Measurements from ENCODE around the gene AGPAT3.

Gene AGPAT3

DNA sequence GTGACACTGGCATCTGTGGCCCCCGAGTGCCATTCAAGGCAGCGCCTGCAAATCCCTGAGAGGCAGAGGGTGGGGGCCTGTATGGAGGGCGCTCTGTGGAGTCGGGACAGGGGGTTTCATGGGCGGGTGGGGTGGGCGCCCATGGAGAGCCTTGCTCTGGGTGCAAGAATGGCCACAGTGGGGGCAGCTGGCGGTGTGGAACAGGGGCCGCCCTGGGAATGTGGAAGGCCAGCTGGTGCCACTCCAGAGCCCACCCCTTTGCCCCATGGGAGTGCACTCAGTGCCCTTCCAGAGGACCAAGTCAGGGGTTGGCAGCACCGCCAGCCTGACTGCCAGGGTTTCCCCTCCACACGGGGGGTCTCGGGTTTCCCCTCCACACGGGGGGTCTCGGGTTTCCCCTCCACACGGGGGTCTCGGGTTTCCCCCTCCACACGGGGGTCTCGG is 92.1 kb downstream of the AGPAT3 start:
- H3K4me1 Mint-ChIP-seq (ENCODE audit: low read depth), result peaks cover 30% of the 10 kb centered on the region
- H3K4me3 Mint-ChIP-seq, result no peak overlapping the region
- H3K9me3 Mint-ChIP-seq, result no peaks in the 10 kb centered on the region
- H3K27me3 Mint-ChIP-seq, result no peaks in the 10 kb centered on the region
- H3K36me3 Mint-ChIP-seq (ENCODE audit: low read depth), result peaks cover 22% of the 10 kb centered on the region
- H3K27ac Mint-ChIP-seq, result peak overlapping the region; percentile 49

DNA sequence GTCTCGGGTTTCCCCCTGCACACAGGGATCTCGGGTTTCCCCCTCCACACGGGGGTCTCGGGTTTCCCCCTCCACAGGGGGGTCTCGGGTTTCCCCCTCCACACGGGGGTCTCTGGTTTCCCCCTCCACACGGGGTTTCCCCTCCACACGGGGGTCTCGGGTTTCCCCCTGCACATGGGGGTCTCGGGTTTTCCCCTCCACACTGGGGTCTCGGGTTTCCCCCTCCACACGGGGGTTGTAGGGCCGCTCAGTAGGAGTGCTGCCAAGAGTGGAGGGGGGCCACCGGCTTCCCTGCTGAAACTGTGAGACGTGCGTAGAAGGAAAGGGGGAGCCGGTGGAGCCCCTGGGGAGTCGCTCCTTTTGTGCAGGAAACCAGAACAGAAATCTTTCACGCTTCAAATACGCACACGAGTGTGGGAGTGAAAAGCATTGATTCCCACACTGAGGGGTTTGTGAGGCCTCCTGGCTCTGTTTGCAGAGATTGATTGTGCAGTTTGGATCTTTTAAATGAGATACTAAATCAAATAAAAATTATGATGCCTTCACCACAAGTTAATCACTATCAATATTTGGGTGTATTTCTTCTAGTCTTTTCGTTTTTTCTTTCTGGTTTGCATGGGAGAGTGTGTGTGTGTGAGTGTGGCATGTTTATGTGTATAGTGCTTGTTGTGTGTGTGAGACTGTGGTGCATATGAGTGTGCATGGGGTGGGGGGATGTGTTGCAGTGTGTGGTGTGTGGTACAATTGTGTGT is 92.8 kb downstream of the AGPAT3 start:
- Mint-ChIP-seq H3K27me3 (no peaks in the 10 kb centered on the region), H3K36me3 (ENCODE audit: low read depth) (peaks cover 23% of the 10 kb centered on the region), H3K4me3 (no peak overlapping the region), H3K27ac (no peak overlapping the region), H3K4me1 (ENCODE audit: low read depth) (peaks cover 30% of the 10 kb centered on the region), H3K9me3 (no peaks in the 10 kb centered on the region)

DNA sequence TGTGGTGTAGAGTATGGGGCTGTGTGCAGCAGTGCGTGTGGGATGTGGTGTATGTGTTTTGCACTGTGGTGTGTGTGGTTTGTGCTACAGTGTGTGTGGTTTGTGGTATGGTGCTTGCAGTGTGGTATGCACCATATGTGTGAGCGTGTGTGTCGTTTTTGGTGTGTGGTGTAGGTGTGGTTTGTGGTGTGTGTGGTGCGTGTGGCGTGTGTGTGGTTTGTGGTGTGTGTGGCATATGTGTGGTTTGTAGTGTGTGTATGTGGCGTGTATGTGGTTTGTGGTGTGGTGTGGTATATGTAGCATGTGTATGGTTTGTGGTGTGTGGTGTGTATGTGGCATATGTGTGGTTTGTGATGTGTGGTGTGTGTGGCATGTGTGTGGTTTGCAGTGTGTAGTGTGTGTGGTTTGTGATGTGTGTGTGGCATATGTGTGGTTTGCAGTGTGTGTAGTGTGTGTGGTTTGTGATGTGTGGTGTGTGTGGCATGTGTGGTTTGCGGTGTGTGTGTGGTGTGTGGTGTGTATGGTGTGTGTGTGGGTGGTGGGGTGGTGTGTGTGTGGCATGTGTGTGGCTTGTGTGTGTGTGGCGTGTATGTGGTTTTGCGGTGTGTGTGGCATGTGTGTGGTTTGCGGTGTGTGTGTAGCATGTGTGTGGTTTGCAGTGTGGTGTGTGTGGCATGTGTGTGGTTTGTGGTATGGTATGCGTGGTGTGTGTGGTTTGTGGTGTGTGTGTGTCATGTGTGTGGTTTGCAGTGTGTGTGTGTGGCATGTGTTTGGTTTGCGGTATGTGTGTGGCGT is 93.5 kb downstream of the AGPAT3 start:
- Mint-ChIP-seq H3K36me3 (ENCODE audit: low read depth) (peaks cover 28% of the 10 kb centered on the region), H3K9me3 (no peaks in the 10 kb centered on the region), H3K27me3 (no peaks in the 10 kb centered on the region)

GRCh38 chr21:43959231-43960116 is 94.5 kb downstream of the AGPAT3 start:
- Mint-ChIP-seq H3K4me3 (no peak overlapping the region), H3K27ac (no peak overlapping the region)

More for the DNA sequence above, 93.5 kb downstream of the AGPAT3 start:
- Mint-ChIP-seq H3K4me1 (ENCODE audit: low read depth) (peaks cover 30% of the 10 kb centered on the region), H3K4me3 (no peak overlapping the region), H3K27ac (no peak overlapping the region)

DNA sequence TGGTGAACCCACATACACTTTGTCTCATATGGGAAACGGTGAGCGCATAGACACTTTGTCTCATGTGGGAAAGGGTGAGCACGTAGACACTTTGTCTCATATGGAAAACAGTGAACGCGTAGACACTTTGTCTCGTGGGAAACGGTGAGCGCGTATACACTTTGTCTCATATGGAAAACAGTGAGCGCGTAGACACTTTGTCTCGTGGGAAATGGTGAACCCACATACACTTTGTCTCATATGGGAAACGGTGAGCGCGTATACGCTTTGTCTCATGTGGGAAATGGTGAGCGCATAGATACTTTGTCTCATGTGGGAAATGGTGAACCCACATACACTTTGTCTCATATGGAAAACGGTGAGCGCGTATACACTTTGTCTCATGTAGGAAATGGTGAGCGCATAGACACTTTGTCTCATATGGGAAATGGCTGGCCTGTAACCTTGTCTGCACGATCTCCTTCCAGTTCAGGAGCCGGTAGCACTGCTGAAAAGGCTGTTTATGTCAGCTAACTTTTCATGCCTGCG is 96.4 kb downstream of the AGPAT3 start:
- H3K4me3 Mint-ChIP-seq, result peak overlapping the region; percentile 23
- H3K36me3 Mint-ChIP-seq (ENCODE audit: low read depth), result peaks cover 39% of the 10 kb centered on the region
- no peaks in the 10 kb centered on the region for H3K27me3 Mint-ChIP-seq
- peaks cover 25% of the 10 kb centered on the region for H3K4me1 Mint-ChIP-seq (ENCODE audit: low read depth)
- H3K27ac Mint-ChIP-seq, result peak overlapping the region; percentile 95
- no peaks in the 10 kb centered on the region for H3K9me3 Mint-ChIP-seq

More at GRCh38 chr21:43959231-43960116, 94.5 kb downstream of the AGPAT3 start:
- Mint-ChIP-seq H3K27me3 (no peaks in the 10 kb centered on the region), H3K9me3 (no peaks in the 10 kb centered on the region), H3K4me1 (ENCODE audit: low read depth) (peaks cover 30% of the 10 kb centered on the region), H3K36me3 (ENCODE audit: low read depth) (peaks cover 33% of the 10 kb centered on the region)

DNA sequence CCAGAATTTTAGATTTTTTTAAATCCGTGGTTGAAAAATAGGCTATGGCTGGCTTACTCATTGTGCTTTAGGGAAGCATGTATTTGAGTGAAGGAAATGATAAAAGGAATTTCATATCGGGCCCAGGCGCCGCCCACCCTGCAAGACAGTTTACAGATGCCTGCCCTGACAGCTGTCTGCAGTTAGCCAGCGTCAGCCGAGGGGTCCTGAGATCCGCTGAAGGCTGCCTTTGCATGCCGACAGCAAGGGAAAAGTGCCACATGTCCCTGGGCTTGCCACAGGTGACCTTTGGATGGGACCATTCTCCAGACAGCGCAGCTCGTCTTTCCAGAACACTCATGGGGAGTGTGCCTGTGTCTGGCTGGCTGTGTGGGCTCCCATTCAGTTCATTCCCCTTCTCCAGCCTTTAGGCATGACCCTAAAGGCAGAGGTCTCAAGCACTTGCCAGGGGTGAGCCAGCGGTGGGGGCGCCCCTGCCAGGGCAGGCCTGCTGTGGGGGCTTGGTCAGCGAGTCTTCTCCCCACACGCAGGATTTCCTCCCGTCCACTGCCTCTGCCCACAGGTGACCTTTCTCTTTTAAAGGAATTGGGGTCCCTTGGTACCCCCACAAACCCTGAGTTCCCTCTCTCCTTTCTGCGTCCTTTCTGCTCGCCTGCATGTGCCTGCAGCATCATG is 101.0 kb downstream of the AGPAT3 start:
- Mint-ChIP-seq H3K36me3 (ENCODE audit: low read depth) (peaks cover 44% of the 10 kb centered on the region), H3K27me3 (no peaks in the 10 kb centered on the region), H3K4me3 (no peak overlapping the region), H3K27ac (peak overlapping the region; percentile 58), H3K4me1 (ENCODE audit: low read depth) (peaks cover 8% of the 10 kb centered on the region), H3K9me3 (no peaks in the 10 kb centered on the region)

- no peaks in the 10 kb centered on the region for H3K4me1 Mint-ChIP-seq (ENCODE audit: low read depth)
- H3K9me3 Mint-ChIP-seq, result no peaks in the 10 kb centered on the region
- peak overlapping the region; percentile 62 for H3K27ac Mint-ChIP-seq
- H3K4me3 Mint-ChIP-seq, result no peak overlapping the region
- peaks cover 40% of the 10 kb centered on the region for H3K36me3 Mint-ChIP-seq (ENCODE audit: low read depth)
- H3K27me3 Mint-ChIP-seq, result no peaks in the 10 kb centered on the region
These were observed 102.0 kb downstream of the AGPAT3 start for GRCh38 chr21:43966946-43967512.

- Mint-ChIP-seq H3K36me3 (ENCODE audit: low read depth) (peaks cover 38% of the 10 kb centered on the region), H3K4me3 (no peak overlapping the region), H3K27ac (no peak overlapping the region), H3K9me3 (no peaks in the 10 kb centered on the region), H3K27me3 (no peaks in the 10 kb centered on the region), H3K4me1 (ENCODE audit: low read depth) (no peaks in the 10 kb centered on the region)
These were observed 103.0 kb downstream of the AGPAT3 start for GRCh38 chr21:43967981-43968380.

DNA sequence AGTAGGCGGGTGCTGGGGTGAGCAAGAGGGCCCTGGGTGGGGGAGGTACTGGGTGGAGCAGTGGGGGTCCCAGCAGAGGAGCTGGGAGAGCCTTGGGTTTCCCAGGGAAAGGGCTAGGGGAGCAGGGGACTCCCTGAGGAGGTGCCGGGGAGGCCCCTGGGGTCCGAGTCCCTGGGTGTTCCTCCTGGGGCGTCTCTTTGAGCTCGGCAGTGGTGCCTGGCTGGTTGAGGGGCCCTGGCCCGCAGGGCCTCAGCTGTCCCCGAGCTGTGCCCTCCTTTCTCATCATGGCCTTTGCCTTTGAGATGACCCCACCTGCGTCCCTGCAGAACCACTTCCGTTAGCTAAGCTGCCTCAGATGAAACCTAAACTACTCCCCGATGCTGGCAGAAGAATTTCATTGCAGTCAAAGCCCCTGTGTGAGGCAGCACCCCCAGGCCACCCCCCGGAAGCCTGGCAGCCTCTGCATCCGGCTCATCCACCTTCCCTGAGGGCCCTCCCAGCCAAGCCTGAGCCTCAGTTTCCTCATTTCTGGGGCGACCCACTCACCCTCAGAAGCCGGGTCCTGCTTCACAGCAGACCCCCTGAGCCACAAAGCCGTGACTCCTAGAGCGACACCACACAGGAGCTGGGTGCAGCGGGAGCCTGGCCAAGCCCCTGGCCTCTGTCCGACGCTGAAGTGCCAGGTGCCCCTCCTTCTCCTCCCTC is 103.5 kb downstream of the AGPAT3 start:
- no peak overlapping the region for H3K27ac Mint-ChIP-seq
- no peaks in the 10 kb centered on the region for H3K9me3 Mint-ChIP-seq
- H3K27me3 Mint-ChIP-seq, result no peaks in the 10 kb centered on the region

GRCh38 chr21:43969115-43969444 is 104.1 kb downstream of the AGPAT3 start:
- Mint-ChIP-seq H3K4me3 (no peak overlapping the region), H3K27me3 (no peaks in the 10 kb centered on the region), H3K27ac (no peak overlapping the region), H3K36me3 (ENCODE audit: low read depth) (peaks cover 31% of the 10 kb centered on the region), H3K9me3 (no peaks in the 10 kb centered on the region), H3K4me1 (ENCODE audit: low read depth) (no peaks in the 10 kb centered on the region)

More for the DNA sequence above, 103.5 kb downstream of the AGPAT3 start:
- no peak overlapping the region for H3K4me3 Mint-ChIP-seq
- peaks cover 35% of the 10 kb centered on the region for H3K36me3 Mint-ChIP-seq (ENCODE audit: low read depth)
- no peaks in the 10 kb centered on the region for H3K4me1 Mint-ChIP-seq (ENCODE audit: low read depth)

- Mint-ChIP-seq H3K27me3 (no peaks in the 10 kb centered on the region), H3K36me3 (ENCODE audit: low read depth) (peaks cover 23% of the 10 kb centered on the region), H3K4me3 (no peak overlapping the region), H3K27ac (no peak overlapping the region), H3K4me1 (ENCODE audit: low read depth) (peaks cover 11% of the 10 kb centered on the region), H3K9me3 (no peaks in the 10 kb centered on the region)
These were observed 105.5 kb downstream of the AGPAT3 start for GRCh38 chr21:43970551-43970950.

DNA sequence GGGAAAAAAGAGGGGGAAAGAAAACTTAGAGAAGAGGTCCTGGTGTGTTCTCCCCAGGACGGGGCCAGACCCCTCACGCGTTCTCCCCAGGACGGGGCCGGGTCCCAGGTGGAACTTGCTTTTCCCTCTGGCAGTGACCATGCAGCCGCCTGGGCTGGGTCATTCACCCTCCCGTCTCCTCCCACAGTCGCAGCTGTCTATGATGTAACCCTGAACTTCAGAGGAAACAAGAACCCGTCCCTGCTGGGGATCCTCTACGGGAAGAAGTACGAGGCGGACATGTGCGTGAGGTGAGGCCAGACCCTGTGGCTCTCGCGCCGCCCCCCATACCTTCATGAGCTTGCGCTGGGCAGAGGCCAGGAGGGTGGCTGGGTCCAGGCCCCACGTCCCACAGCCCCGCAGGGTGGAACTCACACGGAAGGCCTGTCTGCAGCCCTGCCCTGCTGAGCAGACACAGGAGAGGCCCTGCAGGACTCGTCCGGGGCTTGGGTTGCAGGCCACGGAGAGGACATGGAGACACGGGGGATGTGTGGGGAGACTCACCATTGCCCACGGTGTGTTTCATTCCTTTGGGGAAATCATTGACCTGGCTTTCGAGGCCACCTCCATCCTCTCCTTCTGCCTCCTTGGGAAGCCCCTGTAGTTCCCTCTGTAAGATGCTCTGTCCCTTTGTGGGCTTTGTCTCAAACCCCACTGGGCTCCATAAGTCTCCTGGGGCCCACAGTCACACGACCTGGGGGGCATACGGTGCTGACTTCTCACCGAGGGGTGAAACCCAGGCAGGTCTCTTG is 106.4 kb downstream of the AGPAT3 start:
- no peaks in the 10 kb centered on the region for H3K27me3 Mint-ChIP-seq
- H3K4me1 Mint-ChIP-seq (ENCODE audit: low read depth), result peaks cover 11% of the 10 kb centered on the region
- H3K9me3 Mint-ChIP-seq, result no peaks in the 10 kb centered on the region
- H3K36me3 Mint-ChIP-seq (ENCODE audit: low read depth), result peaks cover 23% of the 10 kb centered on the region
- H3K4me3 Mint-ChIP-seq, result no peak overlapping the region
- H3K27ac Mint-ChIP-seq, result no peak overlapping the region

GRCh38 chr21:43971992-43972255 is 106.9 kb downstream of the AGPAT3 start:
- Mint-ChIP-seq H3K9me3 (no peaks in the 10 kb centered on the region), H3K4me1 (ENCODE audit: low read depth) (peaks cover 11% of the 10 kb centered on the region), H3K27ac (no peak overlapping the region), H3K4me3 (no peak overlapping the region), H3K36me3 (ENCODE audit: low read depth) (peaks cover 23% of the 10 kb centered on the region), H3K27me3 (no peaks in the 10 kb centered on the region)

Measured in stimulated activated naive CD8-positive, alpha-beta T cell treated with anti-CD3 and anti-CD28 coated beads, Interleukin-15, Interleukin-2, amounts not matched to agents 100 ng/mL and 50 ng/mL, for 24 hours (primary cell).